CD4-positive, alpha-beta T cell treated with Interleukin-17A for 4 hours (primary cell): ENCODE results near the gene GABRA4.
A peak's percentile ranks its signal among the peaks of the same experiment; 100 is the strongest.

ENCODE experiments used
- DNase-seq: peaks from one replicate; pipeline ENCODE4 v3.0.0-alpha.2; 2020; ENCODE audit warnings: mixed read lengths

GABRA4 gene

DNA sequence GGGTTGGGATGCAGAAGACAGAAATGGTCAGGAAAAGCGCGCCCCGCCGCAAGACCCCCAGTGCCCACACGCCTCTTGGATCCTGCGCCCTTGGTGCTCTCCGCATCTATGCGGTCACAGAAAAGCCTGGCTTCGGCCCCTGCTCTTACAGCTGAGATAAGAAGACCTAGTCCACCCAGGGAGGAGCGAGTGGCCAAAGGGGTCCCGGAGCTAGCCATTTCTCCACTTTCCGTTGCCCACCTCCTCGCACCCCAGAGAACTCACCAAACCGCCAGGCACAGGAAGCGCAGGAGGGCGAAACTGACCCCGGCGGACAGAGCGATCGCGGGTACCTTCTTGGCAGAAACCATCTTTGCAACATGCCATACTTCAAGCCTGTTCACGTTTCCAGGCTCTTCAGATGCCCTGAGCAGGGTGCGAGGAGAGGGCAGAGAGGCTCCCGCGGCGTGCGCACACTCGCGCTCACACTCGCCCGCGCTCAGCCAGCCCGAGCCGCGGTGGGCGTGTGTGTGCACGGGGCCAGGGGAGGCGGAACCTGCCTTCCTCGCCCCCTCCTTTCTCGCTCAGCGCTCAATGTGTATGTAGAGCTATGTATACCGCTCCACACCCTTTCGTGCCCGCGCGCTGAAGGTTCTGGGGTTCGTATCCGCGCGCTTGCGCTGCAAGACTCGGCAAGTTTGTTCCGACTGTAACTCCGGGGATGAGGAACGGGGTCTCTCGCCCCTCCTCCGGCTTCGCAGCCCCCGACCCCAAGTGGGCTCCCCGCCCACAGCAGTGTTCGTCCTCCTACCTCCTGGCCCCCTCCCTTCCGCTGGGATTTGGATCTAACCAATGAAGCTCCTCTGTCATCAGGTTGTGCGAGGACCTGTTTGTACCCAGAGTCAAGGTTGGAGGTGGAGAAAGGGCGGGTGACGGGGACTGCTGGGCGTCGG is at the start of gene GABRA4:
Gene GABRA4, minus strand, starts transcription at position 507 of the 932 bp plus-strand sequence. Its CDS starts 157 bp downstream, at position 350.
- no peak for DNase-seq

DNA sequence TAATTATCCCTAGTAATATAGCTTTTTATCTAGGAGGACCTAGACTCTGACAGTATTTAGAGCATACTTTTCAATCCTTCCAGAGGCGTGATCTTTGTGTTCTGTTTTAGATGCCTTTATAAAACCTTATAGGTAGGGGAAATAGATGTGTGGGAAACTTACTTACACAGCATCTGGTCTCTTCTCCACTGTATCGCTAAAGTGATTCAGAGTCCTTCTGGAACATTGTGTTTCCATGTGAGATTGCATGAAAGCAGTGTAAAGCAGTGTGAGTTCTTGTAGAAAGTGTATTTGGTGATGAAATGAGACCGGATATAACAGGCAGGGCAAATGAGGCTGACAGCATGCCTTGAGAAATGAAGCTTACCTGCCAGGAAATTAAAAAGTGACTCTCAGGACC is 47.4 kb upstream of the GABRA4 start:
- no peak for DNase-seq

DNA sequence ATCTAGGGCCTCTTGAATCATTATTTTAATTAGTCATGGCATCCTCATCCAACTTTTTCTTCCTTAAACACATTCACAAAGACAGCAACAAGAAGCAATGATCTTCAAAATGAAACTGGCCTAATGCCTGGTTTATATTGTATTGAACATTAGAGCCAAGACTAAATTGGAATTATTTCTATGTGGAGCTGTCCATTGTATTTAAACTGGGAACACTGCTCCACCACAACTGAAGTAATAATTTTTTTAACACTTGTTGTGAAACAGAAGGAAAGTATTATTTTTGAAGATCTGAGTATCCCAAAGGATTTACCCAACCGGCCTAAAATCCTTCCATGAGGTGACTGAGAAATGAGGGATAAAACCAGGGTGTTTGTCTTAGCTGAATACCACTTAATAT is 44.9 kb upstream of the GABRA4 start:
- DNase-seq, result no peak

DNA sequence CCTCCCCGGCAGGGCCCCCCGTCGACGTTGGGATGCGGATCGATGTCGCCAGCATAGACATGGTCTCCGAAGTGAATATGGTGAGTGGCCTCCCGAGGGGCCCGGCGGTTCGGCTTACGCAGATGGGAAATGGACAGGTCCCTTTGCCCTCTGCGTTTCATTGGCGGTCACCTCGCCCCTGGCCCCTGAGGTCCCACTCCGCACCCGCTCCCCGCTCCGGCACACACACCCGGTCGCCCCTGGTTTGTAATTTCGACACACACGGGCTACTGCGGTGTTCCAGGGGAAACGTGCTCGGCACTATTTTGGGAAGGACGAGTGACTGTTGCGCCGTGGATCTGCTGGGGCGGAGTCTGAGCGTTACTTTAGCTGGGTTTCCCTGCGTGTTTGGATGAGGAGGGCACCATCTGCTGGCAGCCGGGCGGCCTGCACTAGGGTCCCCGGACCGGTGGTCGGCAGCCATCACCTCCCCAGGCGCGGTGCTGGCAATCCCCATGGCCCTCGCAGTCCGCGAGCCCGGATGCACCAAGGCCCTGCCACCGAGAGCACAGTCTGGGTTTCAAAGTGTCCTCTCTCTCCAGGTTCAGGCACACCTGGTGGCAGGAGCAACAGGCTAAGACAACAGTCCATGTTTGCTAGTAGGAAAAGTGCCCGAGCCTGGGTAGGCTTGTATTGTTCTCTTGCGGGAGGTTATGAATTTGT is 39.2 kb upstream of the GABRA4 start:
- DNase-seq, result peak; percentile 8

DNA sequence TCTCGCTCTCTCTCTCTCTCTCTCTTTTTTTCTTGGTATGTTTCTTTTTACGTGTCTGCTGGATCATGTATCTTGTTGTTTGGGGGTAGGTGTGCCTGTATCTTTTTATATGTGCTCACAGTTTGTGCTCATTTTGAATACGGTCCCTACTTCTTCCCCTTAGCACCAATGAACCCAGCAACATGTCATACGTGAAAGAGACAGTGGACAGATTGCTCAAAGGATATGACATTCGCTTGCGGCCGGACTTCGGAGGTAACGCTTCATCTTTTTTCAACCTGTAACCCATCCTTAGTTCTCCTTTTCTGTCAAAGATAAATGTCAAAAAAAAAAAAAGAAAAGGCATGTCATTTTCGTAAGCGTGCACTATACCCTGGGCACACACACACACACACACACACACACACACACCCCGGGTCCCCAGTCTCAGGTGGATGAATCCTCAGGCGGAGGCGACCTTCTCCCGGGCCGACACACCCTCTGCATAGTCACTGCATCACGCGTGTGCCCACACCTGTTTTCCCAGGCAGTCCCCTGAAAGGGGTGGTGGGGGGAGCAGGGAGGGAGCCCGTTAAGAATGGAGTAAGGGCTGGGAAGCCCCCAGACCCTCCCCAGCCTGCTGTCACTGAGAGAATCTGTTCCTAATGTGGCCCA is 38.5 kb upstream of the GABRA4 start:
- peak; percentile 4 for DNase-seq

DNA sequence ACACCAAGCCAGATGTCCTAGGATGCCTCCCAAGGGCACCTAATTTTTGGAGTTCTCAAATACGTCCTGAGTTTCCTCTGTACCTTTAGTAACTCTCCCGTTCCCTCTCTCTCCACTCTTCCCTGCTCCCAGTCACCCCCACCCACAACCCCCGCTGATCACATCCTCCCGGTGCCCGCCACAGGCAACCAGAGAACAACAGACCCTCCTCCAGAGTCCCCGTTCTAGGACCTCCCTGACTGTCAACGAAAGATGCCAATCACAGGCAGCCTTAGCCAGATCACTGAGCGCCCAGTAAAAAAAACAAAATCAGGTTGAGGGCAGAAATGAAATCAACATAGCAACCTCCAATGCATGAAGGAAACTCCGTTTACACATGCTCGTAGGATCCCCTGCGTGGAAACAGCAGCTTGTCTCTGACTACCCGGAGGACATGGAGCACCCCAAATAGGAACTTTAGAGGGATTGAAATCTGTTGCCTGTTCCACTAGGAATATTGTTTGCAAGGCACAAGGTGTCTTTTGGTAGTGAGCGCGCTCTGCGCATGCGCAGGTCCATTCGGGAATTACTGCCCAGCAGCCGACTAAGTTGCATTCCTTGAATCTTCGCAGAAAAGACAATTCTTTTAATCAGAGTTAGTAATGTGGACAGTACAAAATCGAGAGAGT is 37.8 kb upstream of the GABRA4 start, which contains the start of gene GABRB1:
Gene GABRB1, plus strand, starts transcription at position 557 of the 668 bp plus-strand sequence.
- peak; percentile 20 for DNase-seq

DNA sequence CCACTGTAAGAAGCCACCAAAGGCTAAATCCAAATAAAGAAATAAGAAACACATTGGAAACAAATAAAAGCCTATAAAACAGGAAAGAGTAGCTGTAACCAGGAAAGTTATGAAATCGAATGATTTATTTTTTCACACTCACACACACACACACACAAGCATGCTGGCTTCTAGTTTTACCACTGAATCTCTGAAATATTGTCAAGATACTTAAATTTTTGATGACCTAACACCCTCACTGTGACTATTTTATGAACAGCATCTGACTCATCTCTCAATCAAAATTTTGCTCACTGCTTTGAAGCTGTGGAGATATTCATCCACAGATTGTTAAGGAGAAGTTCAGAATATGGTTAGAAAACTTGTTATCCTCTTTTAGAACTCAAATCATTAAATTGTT is 24.1 kb upstream of the GABRA4 start:
- no peak for DNase-seq

DNA sequence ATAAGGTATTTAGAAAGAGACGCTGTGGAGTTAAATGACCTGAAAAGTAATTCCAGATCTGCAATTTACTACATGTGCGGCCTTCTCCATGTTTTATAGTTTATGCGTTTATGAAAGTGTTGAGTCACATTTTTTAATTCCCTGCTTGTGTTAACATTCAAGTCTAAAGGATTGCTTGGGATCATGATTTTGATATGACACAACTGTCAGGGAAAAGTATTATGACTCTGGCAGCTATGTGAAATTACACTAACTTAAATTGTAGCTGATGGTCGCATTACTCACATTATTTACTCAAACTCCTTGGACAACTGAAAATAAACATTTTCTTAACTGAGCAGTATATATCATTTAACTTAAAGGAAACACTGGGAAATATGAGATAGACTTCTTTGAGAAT is 23.7 kb upstream of the GABRA4 start:
- DNase-seq, result no peak

DNA sequence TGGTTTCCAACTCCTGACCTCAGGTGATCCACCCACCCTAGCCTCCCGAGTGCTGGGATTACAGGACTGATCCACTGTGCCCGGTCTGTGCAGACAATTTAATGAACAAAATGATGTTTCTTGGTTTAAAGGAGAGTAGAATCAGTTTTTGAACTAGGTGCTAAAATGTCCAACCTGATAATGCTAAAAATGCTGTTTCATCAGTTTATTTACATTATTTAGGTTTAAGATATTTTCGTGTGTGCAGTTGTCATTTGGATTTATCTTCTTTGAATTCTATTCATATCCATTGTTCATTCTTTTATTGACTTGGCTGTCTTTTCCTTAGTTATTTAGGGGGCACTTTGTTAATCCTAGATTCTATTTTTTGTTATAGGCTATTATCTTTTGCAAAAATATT is 20.0 kb upstream of the GABRA4 start:
- DNase-seq, result no peak

DNA sequence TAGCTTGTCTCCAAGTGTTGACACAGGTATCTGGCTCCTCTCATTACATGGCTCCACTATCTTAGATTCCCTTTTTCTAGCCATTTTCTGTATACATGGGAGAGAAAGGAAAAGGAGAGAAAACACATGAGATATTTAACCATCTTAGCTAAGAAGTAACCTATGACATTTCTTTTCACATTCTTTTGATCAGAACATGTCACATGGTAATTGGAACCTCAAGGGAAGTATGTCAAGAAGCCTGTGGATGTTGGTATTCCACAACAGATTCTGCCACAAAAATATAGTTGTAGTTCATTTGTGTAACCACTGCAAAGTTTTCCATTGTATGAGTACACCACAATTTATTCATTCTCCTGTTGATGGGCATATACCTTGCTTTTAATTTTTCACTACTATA is 19.3 kb upstream of the GABRA4 start:
- no peak for DNase-seq

DNA sequence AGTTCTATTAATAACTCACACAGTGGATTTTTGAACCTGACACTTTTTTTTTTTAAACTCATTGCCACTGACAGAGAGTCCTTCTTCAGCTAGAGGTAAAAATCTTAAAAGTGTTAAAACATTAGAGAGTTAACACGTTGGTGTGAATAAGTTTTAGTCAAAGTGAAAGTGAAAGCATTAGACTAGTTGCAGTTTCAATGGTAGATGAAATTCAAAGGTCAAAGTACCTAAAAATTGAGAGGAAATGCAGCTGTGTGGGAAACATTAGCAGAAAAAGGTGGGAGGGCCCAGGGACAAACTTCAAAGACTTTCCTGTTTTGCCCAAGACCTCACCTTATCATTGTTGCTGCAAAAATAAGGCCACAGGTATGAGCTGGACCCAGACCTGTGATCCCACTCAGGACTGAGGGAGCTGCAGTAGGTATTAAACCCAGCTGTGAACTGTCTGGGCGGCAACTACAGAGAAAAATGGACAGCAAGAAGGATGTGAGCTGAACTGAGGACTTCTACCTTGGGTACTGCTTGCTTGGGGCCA is 17.6 kb upstream of the GABRA4 start:
- no peak for DNase-seq

DNA sequence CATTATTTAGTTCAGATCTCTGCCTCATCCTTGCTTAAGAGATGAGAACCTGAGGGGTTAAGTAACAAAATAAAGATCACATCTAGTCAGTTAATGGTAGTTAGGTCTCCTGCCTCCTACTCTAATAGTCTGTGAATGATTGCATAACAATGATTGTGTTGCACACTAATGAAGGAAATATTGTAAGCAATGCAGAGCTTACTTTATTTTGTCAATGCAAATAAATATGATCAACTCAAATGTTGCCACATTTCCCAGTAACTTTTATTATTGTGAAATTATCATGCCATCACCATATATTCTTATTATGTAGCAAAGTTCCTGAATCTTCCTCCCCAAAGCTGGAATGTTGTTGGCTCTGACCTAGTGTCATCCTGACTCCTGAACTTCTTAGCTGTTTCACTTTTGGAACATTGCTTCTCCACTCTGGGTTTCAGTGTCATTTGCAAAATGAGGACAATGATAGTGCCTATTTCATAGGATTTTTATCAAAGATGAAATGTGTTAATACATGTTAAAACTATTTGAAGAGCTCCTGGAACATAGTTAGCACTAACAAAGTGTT is 17.0 kb upstream of the GABRA4 start:
- no peak for DNase-seq

DNA sequence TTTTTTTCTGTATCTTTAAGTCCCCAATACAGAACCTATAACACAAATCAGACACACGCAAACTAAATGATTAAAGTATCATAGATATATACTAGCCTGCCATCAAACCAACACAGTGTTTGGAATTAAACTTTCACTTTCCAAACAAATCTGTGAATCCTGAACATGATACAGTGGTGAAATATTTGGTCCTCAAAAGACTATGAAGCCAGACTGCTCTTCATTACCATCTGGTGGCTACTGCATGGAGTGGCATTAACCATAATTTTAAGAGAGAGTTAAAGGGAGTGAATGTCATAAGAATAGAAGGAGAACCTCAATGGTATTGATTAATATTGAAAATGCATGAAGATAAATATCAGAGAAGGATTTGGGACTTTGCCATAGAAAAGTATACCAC is 9.2 kb upstream of the GABRA4 start:
- no peak for DNase-seq

DNA sequence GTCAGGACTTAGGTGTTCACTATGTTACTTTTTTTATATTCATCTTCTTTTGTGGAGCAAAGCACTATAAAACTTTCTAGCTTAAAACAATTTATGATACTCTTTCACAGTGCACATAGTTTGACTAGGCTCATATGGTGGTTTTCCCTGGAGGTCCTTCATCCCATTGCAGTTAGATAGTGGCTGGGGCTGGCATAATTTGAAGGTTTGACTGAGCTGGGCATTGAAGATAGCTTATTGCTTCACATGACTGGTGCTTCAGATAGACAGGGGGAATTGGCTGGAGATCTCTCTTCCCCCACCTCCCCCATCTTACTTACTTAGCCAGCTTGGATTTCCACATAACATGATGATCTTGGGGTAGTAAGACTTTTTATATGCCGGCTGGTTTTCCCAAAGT is 7.0 kb upstream of the GABRA4 start:
- no peak for DNase-seq

DNA sequence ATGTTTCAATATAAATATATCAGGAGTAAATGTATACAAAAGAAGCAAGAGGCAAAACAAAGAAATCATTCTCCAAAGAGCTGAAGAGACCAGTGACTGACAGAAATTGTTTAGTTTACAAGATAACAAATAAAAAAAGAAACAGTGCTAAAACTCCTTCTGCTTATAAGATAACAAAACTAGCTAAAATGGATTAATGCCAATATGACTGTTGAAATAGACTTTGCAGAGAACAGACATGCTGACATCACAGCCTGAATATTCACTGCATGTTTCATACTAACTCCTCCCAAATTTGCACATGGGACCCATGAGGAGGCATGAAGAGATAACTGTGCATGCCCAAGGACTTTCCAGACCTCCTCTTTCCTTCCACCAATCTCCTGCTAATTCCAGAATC is 6.2 kb upstream of the GABRA4 start:
- DNase-seq, result no peak

DNA sequence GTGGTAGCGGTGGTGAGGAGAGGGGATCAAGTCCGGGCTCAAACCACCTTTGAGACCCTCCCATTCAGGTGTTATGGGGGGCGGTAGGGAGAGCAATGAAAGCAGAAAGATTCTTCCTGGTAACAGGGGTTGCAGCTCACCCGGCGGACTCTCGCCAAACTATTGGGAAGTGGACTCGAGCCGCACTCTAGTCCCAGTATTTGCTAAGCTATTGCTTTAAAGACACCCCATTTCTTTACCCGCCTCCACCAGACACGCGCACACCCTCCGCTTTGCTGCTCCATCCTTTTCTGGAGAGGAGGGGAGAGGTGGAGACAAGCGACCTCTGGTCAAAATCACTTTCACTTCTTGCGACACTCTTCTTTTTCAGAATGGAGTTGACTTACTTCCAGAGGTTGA is 625 bp upstream of the GABRA4 start:
- no peak for DNase-seq

DNA sequence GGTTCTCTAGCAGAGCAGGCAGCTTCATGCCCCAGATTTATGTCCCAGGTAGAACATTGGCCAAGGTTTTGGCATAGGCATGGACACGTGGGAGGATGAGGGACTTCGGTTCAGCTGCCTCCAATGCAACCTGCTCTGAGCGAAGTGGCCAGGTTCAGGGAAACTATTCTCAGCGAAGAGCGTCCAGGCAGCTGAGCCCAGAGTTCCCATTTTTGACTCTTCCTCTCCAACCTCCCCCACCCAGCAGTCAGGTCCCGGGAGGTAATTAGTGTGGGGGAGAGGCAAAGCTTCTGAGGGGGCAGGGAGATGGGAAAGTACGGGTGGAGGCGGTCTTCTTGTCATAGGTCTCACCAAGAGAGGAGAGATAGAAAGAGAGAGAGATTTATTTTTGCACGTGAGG is 1.0 kb downstream of the GABRA4 start:
- DNase-seq, result no peak

DNA sequence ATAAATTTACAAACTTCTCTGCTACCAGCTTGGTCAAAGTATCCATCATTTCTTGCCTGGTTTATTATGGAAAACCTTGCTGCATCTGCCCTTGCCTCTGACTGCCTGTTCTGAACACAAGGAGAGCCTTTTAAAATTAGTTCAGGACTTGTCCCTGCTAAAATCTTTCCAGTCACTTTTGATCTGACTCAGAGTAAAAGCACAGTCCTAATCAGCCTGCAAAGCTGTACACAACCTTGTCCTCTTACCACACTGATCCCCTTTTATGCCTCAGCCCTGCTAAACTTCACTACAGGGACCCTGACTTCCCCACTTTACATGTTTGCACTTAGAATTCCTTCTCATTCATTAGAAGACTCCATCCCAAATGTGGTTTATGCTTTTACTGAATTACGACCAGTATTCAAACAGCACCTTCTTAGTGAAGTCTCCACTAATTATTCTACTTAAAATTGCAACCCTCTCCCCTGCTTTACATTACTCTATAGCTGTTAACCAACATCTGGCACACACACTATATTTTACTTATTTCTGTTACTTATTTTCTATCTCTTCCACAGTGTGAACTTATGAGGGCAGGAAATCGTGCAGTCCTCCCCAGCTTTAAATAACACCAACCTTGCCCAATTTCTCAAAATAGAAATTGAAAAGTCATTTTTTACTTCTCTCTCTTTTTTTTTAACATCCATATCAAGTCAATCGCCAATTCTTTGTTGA is 6.3 kb downstream of the GABRA4 start:
- no peak for DNase-seq

DNA sequence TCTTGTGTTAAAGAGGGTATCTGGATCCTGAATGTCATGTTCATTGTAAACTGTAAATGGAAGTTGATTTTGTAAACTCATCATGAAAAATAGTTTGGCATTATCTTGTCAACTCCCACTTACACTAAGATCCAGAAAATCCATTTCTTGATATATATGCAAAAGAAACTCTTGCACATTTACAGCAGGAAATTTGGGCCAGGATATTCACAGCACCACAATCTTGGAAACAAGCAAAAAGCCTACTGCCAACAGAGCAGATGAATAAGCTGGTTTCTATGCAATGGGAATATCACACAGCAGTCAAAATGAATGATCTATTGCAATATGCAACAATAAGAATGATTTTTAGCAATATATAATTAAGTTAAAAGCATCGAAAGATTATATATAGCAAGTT is 8.6 kb downstream of the GABRA4 start:
- DNase-seq, result no peak

DNA sequence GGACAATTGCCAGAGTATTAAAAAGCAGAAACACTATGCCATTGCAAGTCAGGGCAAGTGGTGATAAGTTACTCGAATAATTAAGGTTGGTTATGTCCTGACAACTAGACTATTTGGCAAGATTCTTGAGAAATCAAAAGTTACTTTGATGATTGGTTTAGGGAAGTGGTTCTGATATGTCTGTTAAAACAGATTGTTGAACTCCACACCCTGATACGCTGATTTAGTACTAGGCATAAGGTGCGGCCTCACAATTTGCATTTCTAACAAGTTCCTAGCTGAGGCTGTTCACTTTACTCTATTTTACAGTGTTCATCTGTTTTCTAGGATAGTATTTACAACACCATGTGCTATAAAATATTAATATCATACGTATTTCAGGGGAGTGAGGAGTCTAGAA is 12.5 kb downstream of the GABRA4 start:
- DNase-seq, result no peak

DNA sequence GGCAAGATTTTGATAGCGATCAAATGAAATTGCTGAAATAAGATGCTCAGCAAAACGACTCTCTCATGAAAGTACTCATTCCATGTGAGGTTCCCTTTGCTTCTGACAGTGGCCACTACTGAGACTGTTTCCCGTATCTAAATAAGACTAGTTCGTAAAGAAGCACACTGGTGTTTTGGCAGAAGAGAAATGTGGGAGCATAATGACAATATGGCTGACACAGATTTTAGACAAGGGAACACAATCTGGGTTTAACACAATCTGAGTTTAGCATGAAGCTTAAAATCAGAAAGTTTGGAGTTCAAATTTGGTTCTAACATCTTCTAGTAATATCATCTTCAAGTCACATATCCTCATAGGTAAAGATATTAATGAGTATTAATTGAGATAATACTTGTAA is 13.7 kb downstream of the GABRA4 start:
- DNase-seq, result no peak

DNA sequence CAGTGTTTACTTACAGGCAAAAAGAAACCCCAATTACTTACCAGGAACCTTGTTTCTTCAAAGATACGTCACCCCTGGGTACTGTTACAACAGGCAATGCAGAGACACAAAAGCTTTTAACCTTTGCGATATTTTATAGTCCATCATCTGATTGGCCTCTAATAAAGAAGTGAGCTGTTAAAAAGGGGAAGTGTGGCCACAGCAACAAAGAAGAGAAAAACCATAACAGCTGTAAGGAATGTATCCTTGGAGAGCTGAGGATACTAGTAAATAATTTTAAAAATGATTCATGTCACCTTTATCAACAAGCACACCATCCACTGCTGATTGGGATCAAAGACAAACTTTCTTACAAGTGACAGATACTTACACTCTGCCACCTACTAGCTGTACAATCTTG is 14.1 kb downstream of the GABRA4 start:
- no peak for DNase-seq
